Measurements from ENCODE around the gene NAV3. TPM values are rescaled to one million over a fixed set of nuclear protein-coding genes. Genes with fewer than 3 reads are reported as not detected.

Gene NAV3
- total and polyA plus RNA-seq, 2 donors, result 1.4 to 5.4 TPM

DNA sequence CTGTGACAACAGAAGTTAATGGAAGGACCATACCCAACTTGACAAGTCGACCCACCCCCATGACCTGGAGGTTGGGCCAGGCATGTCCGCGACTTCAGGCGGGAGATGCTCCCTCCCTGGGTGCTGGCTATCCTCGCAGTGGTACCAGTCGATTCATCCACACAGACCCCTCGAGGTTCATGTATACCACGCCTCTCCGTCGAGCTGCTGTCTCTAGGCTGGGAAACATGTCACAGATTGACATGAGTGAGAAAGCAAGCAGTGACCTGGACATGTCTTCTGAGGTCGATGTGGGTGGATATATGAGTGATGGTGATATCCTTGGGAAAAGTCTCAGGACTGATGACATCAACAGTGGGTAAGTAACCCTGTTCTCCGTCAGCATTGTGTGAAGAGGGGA is 220.1 kb downstream of the NAV3 start:
- DNase-seq (ENCODE audit: low read depth in 6 of 9, low spot score in 9 of 9), result no peak
- H3K27me3 ChIP-seq (ENCODE audit: control insufficient read depth in 2 of 2, insufficient read depth in 1 of 2, low read length in 1 of 2), result no peaks in the 10 kb centered on the region
- peaks cover 0 to 12% of the 10 kb centered on the region in 2 donors for H3K9me3 ChIP-seq (ENCODE audit: control insufficient read depth in 2 of 2, insufficient read depth in 1 of 2, low read length in 1 of 2)
- no peaks in the 10 kb centered on the region for H3K4me1 ChIP-seq (ENCODE audit: control insufficient read depth in 2 of 2, insufficient read depth in 2 of 2, low read length in 2 of 2)
- H3K36me3 ChIP-seq (ENCODE audit: control insufficient read depth in 2 of 2, insufficient read depth in 2 of 2, low read length in 1 of 2), result no peaks in the 10 kb centered on the region
- WGBS, result 94% methylated on average over 12 of the region's 12 CpGs
- no peak overlapping the region for H3K4me3 ChIP-seq (ENCODE audit: low read length in 2 of 2)
- no peak overlapping the region for H3K27ac ChIP-seq (ENCODE audit: low read depth in 1 of 2, low read length in 1 of 2)

DNA sequence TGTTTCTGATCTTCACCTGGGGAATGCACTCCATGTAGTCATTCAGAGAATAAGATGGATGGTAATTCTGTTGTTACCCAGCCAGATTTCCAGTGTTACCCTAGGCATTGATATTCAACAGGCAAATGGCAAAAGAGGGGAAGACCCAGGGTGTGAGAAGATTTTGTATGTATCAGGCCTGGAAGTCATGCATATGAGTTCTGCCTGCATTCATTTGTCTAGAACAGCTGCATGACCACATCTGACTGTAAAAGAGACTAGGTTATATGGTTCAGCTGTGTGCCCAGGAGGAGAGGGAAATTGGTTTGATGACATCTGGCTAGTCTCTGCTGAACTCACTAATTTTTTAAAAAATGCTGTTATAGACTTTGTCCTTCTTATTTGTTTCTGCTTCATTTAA is 224.9 kb downstream of the NAV3 start:
- no peak overlapping the region for H3K4me3 ChIP-seq (ENCODE audit: low read length in 2 of 2)
- H3K9me3 ChIP-seq (ENCODE audit: control insufficient read depth in 2 of 2, insufficient read depth in 1 of 2, low read length in 1 of 2), result no peaks in the 10 kb centered on the region
- H3K27ac ChIP-seq (ENCODE audit: low read depth in 1 of 2, low read length in 1 of 2), result no peak overlapping the region
- no peaks in the 10 kb centered on the region for H3K36me3 ChIP-seq (ENCODE audit: control insufficient read depth in 2 of 2, insufficient read depth in 2 of 2, low read length in 1 of 2)
- H3K27me3 ChIP-seq (ENCODE audit: control insufficient read depth in 2 of 2, insufficient read depth in 1 of 2, low read length in 1 of 2), result no peaks in the 10 kb centered on the region
- DNase-seq (ENCODE audit: low read depth in 6 of 9, low spot score in 9 of 9), result no peak
- H3K4me1 ChIP-seq (ENCODE audit: control insufficient read depth in 2 of 2, insufficient read depth in 2 of 2, low read length in 2 of 2), result no peaks in the 10 kb centered on the region

DNA sequence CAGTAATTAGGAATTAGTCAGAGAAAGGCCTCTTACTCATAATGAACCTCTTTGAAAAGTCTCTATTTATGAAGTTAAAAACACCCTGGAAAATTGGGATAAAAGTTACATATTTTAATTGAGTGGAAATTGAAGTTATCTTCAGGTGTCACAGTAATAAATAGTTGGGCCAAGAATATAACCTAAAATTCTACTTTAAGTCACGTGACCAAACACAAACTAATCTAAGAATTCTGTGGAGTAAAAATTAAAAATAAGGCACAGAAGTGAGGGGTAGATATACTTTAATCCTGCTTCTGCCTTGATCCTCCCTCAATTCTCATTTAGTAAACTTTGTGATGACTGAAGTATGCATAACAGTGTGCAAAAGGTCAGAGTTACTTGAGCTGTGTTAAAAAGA is 226.4 kb downstream of the NAV3 start:
- DNase-seq (ENCODE audit: low read depth in 6 of 9, low spot score in 9 of 9), result no peak
- 93% methylated on average over 1 of the region's 1 CpG for WGBS
- Histone ChIP-seq H3K4me1 (ENCODE audit: control insufficient read depth in 2 of 2, insufficient read depth in 2 of 2, low read length in 2 of 2) (no peaks in the 10 kb centered on the region), H3K36me3 (ENCODE audit: control insufficient read depth in 2 of 2, insufficient read depth in 2 of 2, low read length in 1 of 2) (no peaks in the 10 kb centered on the region), H3K9me3 (ENCODE audit: control insufficient read depth in 2 of 2, insufficient read depth in 1 of 2, low read length in 1 of 2) (no peaks in the 10 kb centered on the region), H3K4me3 (ENCODE audit: low read length in 2 of 2) (no peak overlapping the region), H3K27me3 (ENCODE audit: control insufficient read depth in 2 of 2, insufficient read depth in 1 of 2, low read length in 1 of 2) (no peaks in the 10 kb centered on the region), H3K27ac (ENCODE audit: low read depth in 1 of 2, low read length in 1 of 2) (no peak overlapping the region)

DNA sequence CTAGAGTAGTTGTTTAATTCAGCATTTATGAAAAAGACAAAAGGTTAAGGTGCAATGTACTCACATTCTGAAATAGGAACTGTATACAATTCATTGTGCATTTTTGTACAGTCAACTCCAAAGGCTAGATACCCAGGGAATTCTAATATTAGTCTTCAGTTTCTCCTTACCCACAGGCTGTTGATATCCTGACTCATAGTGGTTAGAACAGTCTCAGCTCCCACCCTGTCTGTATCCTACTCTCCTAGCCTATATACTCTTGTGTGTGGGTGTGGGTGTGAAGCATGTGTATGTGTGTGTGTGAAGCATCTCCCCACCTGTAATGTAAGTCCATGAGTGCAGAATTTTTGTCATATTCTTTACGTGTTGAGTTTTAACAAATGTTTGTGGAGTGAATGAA is 229.5 kb downstream of the NAV3 start:
- 96% methylated on average over 1 of the region's 1 CpG for WGBS
- Histone ChIP-seq H3K27me3 (ENCODE audit: control insufficient read depth in 2 of 2, insufficient read depth in 1 of 2, low read length in 1 of 2) (no peaks in the 10 kb centered on the region), H3K27ac (ENCODE audit: low read depth in 1 of 2, low read length in 1 of 2) (no peak overlapping the region), H3K9me3 (ENCODE audit: control insufficient read depth in 2 of 2, insufficient read depth in 1 of 2, low read length in 1 of 2) (no peaks in the 10 kb centered on the region), H3K4me3 (ENCODE audit: low read length in 2 of 2) (no peak overlapping the region), H3K4me1 (ENCODE audit: control insufficient read depth in 2 of 2, insufficient read depth in 2 of 2, low read length in 2 of 2) (no peaks in the 10 kb centered on the region), H3K36me3 (ENCODE audit: control insufficient read depth in 2 of 2, insufficient read depth in 2 of 2, low read length in 1 of 2) (no peaks in the 10 kb centered on the region)
- DNase-seq (ENCODE audit: low read depth in 6 of 9, low spot score in 9 of 9), result no peak

DNA sequence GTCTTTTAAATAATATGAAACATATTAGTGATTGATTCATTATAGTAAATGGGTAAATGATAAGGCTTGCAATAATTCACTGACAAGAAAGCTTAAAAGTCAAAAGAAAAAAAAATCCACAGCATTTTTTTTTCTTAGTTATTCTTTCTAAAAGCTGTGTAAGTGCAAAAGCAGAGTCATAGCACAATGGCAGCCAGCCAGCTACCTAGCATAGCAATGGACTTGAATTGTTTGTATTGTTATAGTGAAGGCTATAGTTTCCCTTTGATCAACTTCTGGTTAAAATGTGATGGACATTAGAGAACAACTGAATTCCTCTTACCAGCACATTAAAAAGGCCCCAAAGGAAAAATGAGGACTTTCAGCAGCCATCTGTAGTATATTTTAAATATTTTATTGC is 232.1 kb downstream of the NAV3 start:
- no peak for DNase-seq (ENCODE audit: low read depth in 6 of 9, low spot score in 9 of 9)
- Histone ChIP-seq H3K9me3 (ENCODE audit: control insufficient read depth in 2 of 2, insufficient read depth in 1 of 2, low read length in 1 of 2) (no peaks in the 10 kb centered on the region), H3K36me3 (ENCODE audit: control insufficient read depth in 2 of 2, insufficient read depth in 2 of 2, low read length in 1 of 2) (no peaks in the 10 kb centered on the region)

DNA sequence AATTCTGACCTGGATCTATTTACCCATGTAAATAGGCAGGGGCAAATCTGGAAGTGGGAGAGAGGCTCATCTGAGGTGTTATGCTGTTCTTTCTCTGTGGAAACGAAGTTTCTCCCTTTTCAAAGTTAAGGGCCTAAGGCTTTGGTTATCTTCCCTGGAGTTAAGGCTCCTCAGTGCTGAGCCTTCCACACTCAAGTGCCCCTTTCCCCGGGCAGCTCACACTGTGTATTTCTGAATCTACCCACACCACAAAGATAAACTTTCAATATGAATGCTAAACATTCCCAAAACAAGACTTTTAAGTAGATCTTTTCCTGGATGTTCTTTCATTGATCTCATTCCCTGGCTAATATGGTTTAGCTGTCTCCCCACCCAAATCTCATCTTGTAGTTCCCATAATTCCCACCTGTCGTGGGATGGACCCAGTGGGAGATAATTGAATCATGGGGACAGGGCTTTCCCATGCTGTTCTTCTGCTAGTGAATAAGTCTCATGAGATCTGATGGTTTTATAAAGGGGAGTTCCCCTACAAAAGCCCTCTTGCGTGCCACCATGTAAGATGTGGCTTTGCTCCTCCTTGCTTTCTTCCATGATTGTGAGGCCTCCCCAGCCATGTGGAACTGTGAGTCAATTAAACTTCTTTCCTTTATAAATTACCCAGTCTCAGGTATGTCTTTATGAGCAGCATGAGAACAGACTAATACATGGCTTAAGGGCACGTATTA is 251.1 kb downstream of the NAV3 start:
- H3K9me3 ChIP-seq (ENCODE audit: control insufficient read depth in 2 of 2, insufficient read depth in 1 of 2, low read length in 1 of 2), result no peaks in the 10 kb centered on the region
- 88% methylated on average over 5 of the region's 5 CpGs for WGBS
- DNase-seq (ENCODE audit: low read depth in 6 of 9, low spot score in 9 of 9), result no peak
- no peaks in the 10 kb centered on the region for H3K4me1 ChIP-seq (ENCODE audit: control insufficient read depth in 2 of 2, insufficient read depth in 2 of 2, low read length in 2 of 2)
- H3K27me3 ChIP-seq (ENCODE audit: control insufficient read depth in 2 of 2, insufficient read depth in 1 of 2, low read length in 1 of 2), result no peaks in the 10 kb centered on the region
- no peak overlapping the region for H3K4me3 ChIP-seq (ENCODE audit: low read length in 2 of 2)
- H3K27ac ChIP-seq (ENCODE audit: low read depth in 1 of 2, low read length in 1 of 2), result no peak overlapping the region
- H3K36me3 ChIP-seq (ENCODE audit: control insufficient read depth in 2 of 2, insufficient read depth in 2 of 2, low read length in 1 of 2), result no peaks in the 10 kb centered on the region

More for the DNA sequence above, 232.1 kb downstream of the NAV3 start:
- no peak overlapping the region for H3K4me3 ChIP-seq (ENCODE audit: low read length in 2 of 2)
- H3K27ac ChIP-seq (ENCODE audit: low read depth in 1 of 2, low read length in 1 of 2), result no peak overlapping the region
- no peaks in the 10 kb centered on the region for H3K4me1 ChIP-seq (ENCODE audit: control insufficient read depth in 2 of 2, insufficient read depth in 2 of 2, low read length in 2 of 2)
- no peaks in the 10 kb centered on the region for H3K27me3 ChIP-seq (ENCODE audit: control insufficient read depth in 2 of 2, insufficient read depth in 1 of 2, low read length in 1 of 2)

DNA sequence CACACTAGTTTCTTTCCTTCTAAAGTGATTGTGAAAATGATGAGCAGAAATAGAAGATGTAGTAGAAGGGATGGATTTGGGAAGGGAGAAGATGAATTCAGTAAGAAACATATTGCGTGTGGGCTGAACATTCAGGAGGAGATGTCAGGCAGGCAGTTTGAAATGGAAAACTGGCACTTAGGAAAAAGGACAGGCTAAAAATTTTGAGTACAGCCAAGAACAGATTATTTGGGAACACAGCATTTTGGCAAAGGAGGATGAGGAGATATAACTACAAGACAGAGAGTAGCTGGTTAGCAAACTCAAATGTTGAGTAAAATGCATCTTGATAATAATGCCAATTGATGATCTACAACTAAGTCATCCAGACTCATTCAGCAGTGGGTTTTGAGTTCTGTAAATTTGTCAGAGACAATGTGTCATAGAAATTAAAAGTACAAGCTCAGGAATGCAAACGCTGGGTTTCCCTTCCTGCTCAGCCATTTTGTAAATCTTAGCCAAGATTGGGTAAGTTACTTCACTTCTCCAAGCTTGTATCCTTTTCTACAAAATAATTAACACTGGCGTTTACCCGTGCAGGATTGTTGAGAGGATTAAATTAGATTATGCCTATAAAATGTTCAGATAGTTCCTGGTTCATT is 255.0 kb downstream of the NAV3 start:
- Histone ChIP-seq H3K4me3 (ENCODE audit: low read length in 2 of 2) (no peak overlapping the region), H3K4me1 (ENCODE audit: control insufficient read depth in 2 of 2, insufficient read depth in 2 of 2, low read length in 2 of 2) (no peaks in the 10 kb centered on the region), H3K27me3 (ENCODE audit: control insufficient read depth in 2 of 2, insufficient read depth in 1 of 2, low read length in 1 of 2) (no peaks in the 10 kb centered on the region), H3K27ac (ENCODE audit: low read depth in 1 of 2, low read length in 1 of 2) (no peak overlapping the region), H3K36me3 (ENCODE audit: control insufficient read depth in 2 of 2, insufficient read depth in 2 of 2, low read length in 1 of 2) (no peaks in the 10 kb centered on the region), H3K9me3 (ENCODE audit: control insufficient read depth in 2 of 2, insufficient read depth in 1 of 2, low read length in 1 of 2) (no peaks in the 10 kb centered on the region)
- no peak for DNase-seq (ENCODE audit: low read depth in 6 of 9, low spot score in 9 of 9)
- WGBS, result 88% methylated on average over 4 of the region's 4 CpGs

DNA sequence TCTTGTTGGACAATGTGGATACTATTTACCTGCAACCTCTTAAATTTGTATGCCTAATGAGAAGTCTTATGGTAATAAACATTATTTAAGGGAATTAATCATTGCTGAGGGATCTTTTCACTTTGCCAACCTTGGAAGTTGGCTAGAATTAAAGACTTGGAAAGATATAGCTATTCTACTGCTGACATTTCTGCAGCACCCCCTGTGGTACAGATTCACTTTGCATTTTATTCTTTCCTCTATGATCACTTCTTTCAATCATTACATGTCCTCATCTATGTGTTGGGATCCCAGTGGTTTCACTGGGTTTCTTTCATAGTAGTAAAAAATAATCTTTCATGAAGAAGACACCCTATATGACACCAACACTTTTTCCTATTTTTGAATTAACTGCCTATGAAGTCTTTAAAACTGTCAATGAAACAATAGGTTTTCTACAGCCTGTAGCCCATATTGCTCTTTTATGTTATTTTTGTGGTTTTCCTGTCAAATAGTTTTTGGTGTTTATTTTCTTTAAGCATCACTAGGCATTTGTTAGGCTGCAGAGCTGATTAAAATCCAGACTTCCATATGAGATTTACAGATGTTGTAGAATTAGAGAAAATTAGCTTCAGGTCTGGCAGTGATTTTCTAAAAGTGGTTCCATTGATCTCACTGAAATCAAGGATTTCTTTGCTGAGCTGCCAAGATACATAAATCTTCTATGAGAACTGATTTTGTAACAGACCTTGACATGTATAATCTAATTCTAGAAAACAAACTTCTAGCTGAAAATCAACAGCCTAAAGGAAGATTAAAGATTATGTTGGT is 256.1 kb downstream of the NAV3 start:
- H3K4me3 ChIP-seq (ENCODE audit: low read length in 2 of 2), result no peak overlapping the region
- no peak for DNase-seq (ENCODE audit: low read depth in 6 of 9, low spot score in 9 of 9)
- no peaks in the 10 kb centered on the region for H3K36me3 ChIP-seq (ENCODE audit: control insufficient read depth in 2 of 2, insufficient read depth in 2 of 2, low read length in 1 of 2)
- H3K4me1 ChIP-seq (ENCODE audit: control insufficient read depth in 2 of 2, insufficient read depth in 2 of 2, low read length in 2 of 2), result no peaks in the 10 kb centered on the region
- no peak overlapping the region for H3K27ac ChIP-seq (ENCODE audit: low read depth in 1 of 2, low read length in 1 of 2)
- H3K9me3 ChIP-seq (ENCODE audit: control insufficient read depth in 2 of 2, insufficient read depth in 1 of 2, low read length in 1 of 2), result no peaks in the 10 kb centered on the region
- no peaks in the 10 kb centered on the region for H3K27me3 ChIP-seq (ENCODE audit: control insufficient read depth in 2 of 2, insufficient read depth in 1 of 2, low read length in 1 of 2)

DNA sequence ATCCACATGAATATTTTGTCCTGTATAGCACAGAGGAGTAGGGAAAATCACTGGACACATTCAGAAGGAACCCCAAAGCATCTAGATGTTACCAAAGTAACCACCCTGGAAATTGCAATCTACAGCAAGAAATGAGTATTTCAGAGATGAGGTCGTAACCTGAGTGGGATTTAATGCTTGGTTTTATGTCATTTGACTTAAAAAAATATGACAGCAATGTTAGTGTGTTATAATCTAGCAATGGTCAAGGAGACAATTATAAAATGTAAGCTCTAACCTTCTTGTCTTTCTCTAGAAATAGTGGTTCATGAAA is 256.6 kb downstream of the NAV3 start:
- Histone ChIP-seq H3K4me1 (ENCODE audit: control insufficient read depth in 2 of 2, insufficient read depth in 2 of 2, low read length in 2 of 2) (no peaks in the 10 kb centered on the region), H3K36me3 (ENCODE audit: control insufficient read depth in 2 of 2, insufficient read depth in 2 of 2, low read length in 1 of 2) (no peaks in the 10 kb centered on the region), H3K27me3 (ENCODE audit: control insufficient read depth in 2 of 2, insufficient read depth in 1 of 2, low read length in 1 of 2) (no peaks in the 10 kb centered on the region), H3K4me3 (ENCODE audit: low read length in 2 of 2) (no peak overlapping the region), H3K27ac (ENCODE audit: low read depth in 1 of 2, low read length in 1 of 2) (no peak overlapping the region), H3K9me3 (ENCODE audit: control insufficient read depth in 2 of 2, insufficient read depth in 1 of 2, low read length in 1 of 2) (no peaks in the 10 kb centered on the region)
- 84% methylated on average over 1 of the region's 1 CpG for WGBS
- no peak for DNase-seq (ENCODE audit: low read depth in 6 of 9, low spot score in 9 of 9)

Measured in thymus (tissue), 11 donors.